Measurements from ENCODE around the gene AGR2. TPM values are rescaled to one million over a fixed set of nuclear protein-coding genes. Genes with fewer than 3 reads are reported as not detected.

AGR2 gene
- total RNA-seq, 1 experiment from 2014 or later: 147 TPM

DNA sequence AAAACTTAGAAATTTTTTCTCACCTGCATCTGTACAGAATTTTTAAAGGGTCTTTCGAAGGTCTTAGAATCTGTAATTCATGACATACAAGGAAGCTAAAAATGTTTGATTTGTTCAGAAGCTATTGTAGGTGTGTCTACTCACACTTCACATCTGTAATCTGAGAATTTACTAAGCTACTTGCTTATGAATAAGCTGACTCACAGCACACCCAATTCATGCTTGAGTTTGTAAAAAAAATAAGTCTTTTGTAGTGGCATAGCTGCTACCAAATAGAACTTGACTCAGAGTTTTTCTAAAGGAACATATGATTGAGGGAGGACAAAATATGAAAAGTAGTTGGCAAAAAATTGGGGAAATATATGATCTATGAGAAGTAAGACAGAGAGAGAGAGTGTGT lies 12.7 kb upstream of the AGR2 start:
- in situ Hi-C loops (cut with HindIII; ENCODE audit: low pct_unique_long_range_greater_than_20kb, low sequenced_read_pairs): no loop called here
- no peak for ATAC-seq

GRCh38 chr7:16816824-16817223 lies 12.0 kb upstream of the AGR2 start:
- ChIA-PET POLR2A (interaction anchor here (0.6 kb wide), 1 partner anchor 30 kb away, joined by 3 read pairs; no protein-coding TSS in a partner anchor), CTCF (interaction anchor here (0.7 kb wide), 1 partner anchor 287 kb away, joined by 4 read pairs; no protein-coding TSS in a partner anchor)
- ATAC-seq (no peak), DNase-seq (ENCODE audit: low read depth, low spot score) (no peak)
- Histone ChIP-seq H3K4me1 (ENCODE audit: control insufficient read depth, insufficient read depth, low read length) (peaks cover 10% of the 10 kb centered on the region), H3K36me3 (ENCODE audit: control insufficient read depth, insufficient read depth, low read length) (no peaks in the 10 kb centered on the region), H3K27me3 (ENCODE audit: control insufficient read depth, insufficient read depth, low read length) (no peaks in the 10 kb centered on the region), H3K9me3 (ENCODE audit: control insufficient read depth, insufficient read depth, low read depth, low read length) (no peaks in the 10 kb centered on the region), H3K4me3 (ENCODE audit: low read depth in 2 of 2, low read length in 2 of 2) (no peak overlapping the region), H3K27ac (ENCODE audit: low read length) (no peak overlapping the region)
- in situ Hi-C loops (cut with HindIII; ENCODE audit: low pct_unique_long_range_greater_than_20kb, low sequenced_read_pairs): no loop called here
- BruUV-seq (replicated peaks): no TSS peak
- intact Hi-C loops (cut with micrococcal nuclease; ENCODE audit: unreplicated experiment): no loop called here
- TF ChIP-seq TCF7L2 (IDR thresholded peaks at IDR 0.05; ENCODE audit: low read depth, low read length): no peak
- TF ChIP-seq POLR2AphosphoS5 (IDR thresholded peaks at IDR 0.05; ENCODE audit: low read depth, low read length): no peak
- no peak for TF ChIP-seq CTCF (IDR thresholded peaks at IDR 0.05)

More for the DNA sequence above, 12.7 kb upstream of the AGR2 start:
- POLR2A ChIA-PET: no interaction called here
- DNase-seq (ENCODE audit: low read depth, low spot score): no peak
- H3K4me1 ChIP-seq (ENCODE audit: control insufficient read depth, insufficient read depth, low read length): peaks cover 7% of the 10 kb centered on the region
- CTCF ChIA-PET: interaction anchor here (0.6 to 0.7 kb wide), 2 partner anchors 122 to 286 kb away, joined by 4 read pairs; no protein-coding TSS in a partner anchor
- TF ChIP-seq SIN3A (IDR thresholded peaks at IDR 0.05; ENCODE audit: borderline replicate concordance, insufficient read depth, low read depth, low read length): no peak
- no peaks in the 10 kb centered on the region for H3K9me3 ChIP-seq (ENCODE audit: control insufficient read depth, insufficient read depth, low read depth, low read length)
- intact Hi-C loops (cut with micrococcal nuclease; ENCODE audit: unreplicated experiment): no loop called here
- H3K36me3 ChIP-seq (ENCODE audit: control insufficient read depth, insufficient read depth, low read length): no peaks in the 10 kb centered on the region
- H3K27ac ChIP-seq (ENCODE audit: low read length): 0 out of 2 replicates have a peak overlapping the region, but pooled peaks have one; percentile 8
- BruUV-seq (replicated peaks): no TSS peak
- no peak overlapping the region for H3K4me3 ChIP-seq (ENCODE audit: low read depth in 2 of 2, low read length in 2 of 2)
- H3K27me3 ChIP-seq (ENCODE audit: control insufficient read depth, insufficient read depth, low read length): no peaks in the 10 kb centered on the region

GRCh38 chr7:16815001-16815400 lies 10.2 kb upstream of the AGR2 start:
- ChIA-PET POLR2A (no interaction called here), CTCF (no interaction called here)
- Histone ChIP-seq H3K27ac (ENCODE audit: low read length) (peak overlapping the region; percentile 10; the same call in 1 of the 2 replicates), H3K36me3 (ENCODE audit: control insufficient read depth, insufficient read depth, low read length) (no peaks in the 10 kb centered on the region), H3K4me3 (ENCODE audit: low read depth in 2 of 2, low read length in 2 of 2) (no peak overlapping the region), H3K27me3 (ENCODE audit: control insufficient read depth, insufficient read depth, low read length) (no peaks in the 10 kb centered on the region), H3K9me3 (ENCODE audit: control insufficient read depth, insufficient read depth, low read depth, low read length) (no peaks in the 10 kb centered on the region), H3K4me1 (ENCODE audit: control insufficient read depth, insufficient read depth, low read length) (peaks cover 28% of the 10 kb centered on the region)
- BruUV-seq (replicated peaks): no TSS peak
- no peak for DNase-seq (ENCODE audit: low read depth, low spot score)
- in situ Hi-C loops (cut with HindIII; ENCODE audit: low pct_unique_long_range_greater_than_20kb, low sequenced_read_pairs) (no loop called here), intact Hi-C loops (cut with micrococcal nuclease; ENCODE audit: unreplicated experiment) (no loop called here)
- no peak for ATAC-seq
- no peak for TF ChIP-seq TCF7L2 (IDR thresholded peaks at IDR 0.05; ENCODE audit: low read depth, low read length)
- no peak for TF ChIP-seq SIN3A (IDR thresholded peaks at IDR 0.05; ENCODE audit: borderline replicate concordance, insufficient read depth, low read depth, low read length)
- no peak for TF ChIP-seq POLR2AphosphoS5 (IDR thresholded peaks at IDR 0.05; ENCODE audit: low read depth, low read length)
- TF ChIP-seq CTCF (IDR thresholded peaks at IDR 0.05): no peak
- no peak for TF ChIP-seq REST (IDR thresholded peaks at IDR 0.05; ENCODE audit: insufficient read depth in 1 of 2, low read depth in 2 of 2, low read length in 1 of 2)

Measured in Panc1 (cell line).